GM12878 (cell line): ENCODE results near the gene ZNF142. TPM values are rescaled to one million over a fixed set of nuclear protein-coding genes. Genes with fewer than 3 reads are reported as not detected.

ENCODE experiments used
- ATF2 ChIP-seq: IDR thresholded peaks from 2 replicates; pipeline ENCODE4 v1.6.1; 2012; ENCODE audit warnings: low read length, inconsistent platforms
- BMI1 ChIP-seq: fragments of 450-650 bp; IDR thresholded peaks from 2 replicates; pipeline ENCODE4 v1.6.1; 2016; ENCODE audit warnings: mild to moderate bottlenecking, moderate library complexity, borderline replicate concordance
- CBX3 ChIP-seq: fragments of 200-600 bp; sonication (generic); IDR thresholded peaks from 2 replicates; pipeline ENCODE4 v1.6.1; 2016; ENCODE audit warnings: low read depth, borderline replicate concordance
- CREM ChIP-seq: IDR thresholded peaks from 2 replicates; pipeline ENCODE4 v1.6.1; 2014; ENCODE audit warnings: antibody characterized with exemption, low read depth
- GABPA ChIP-seq: IDR thresholded peaks from 2 replicates; pipeline ENCODE4 v1.6.1; 2014; ENCODE audit warnings: antibody characterized with exemption, low read depth, mild to moderate bottlenecking, inconsistent platforms
- KAT2A ChIP-seq: conservative IDR thresholded peaks from 2 replicates; pipeline ENCODE4 v1.6.1; 2011; ENCODE audit warnings: low read depth, low read length; ENCODE audit not compliant: control insufficient read depth
- MTA3 ChIP-seq: IDR thresholded peaks from 2 replicates; pipeline ENCODE4 v1.6.1; 2012; ENCODE audit warnings: low read length, inconsistent platforms, borderline replicate concordance
- SMC3 ChIP-seq: IDR thresholded peaks from 2 replicates; pipeline ENCODE4 v1.6.1; 2011; ENCODE audit warnings: low read length, improper control_type of control experiment, borderline replicate concordance
- YBX1 ChIP-seq: fragments of 450-650 bp; IDR thresholded peaks from 2 replicates; pipeline ENCODE4 v1.6.1; 2016; ENCODE audit warnings: antibody characterized with exemption
- ZNF384 ChIP-seq: IDR thresholded peaks from 2 replicates; pipeline ENCODE4 v1.6.1; 2012; ENCODE audit warnings: low read depth, mild to moderate bottlenecking, low read length, improper control_type of control experiment, borderline replicate concordance
- ZNF622 ChIP-seq: fragments of 450-650 bp; IDR thresholded peaks from 2 replicates; pipeline ENCODE4 v1.6.1; 2017; ENCODE audit warnings: mild to moderate bottlenecking, inconsistent platforms
- polyA plus RNA-seq, 11 experiments: library from polyadenylated mRNA; depleted of rRNA in 4 of 11; unstranded in 6 of 11; stranded (reverse) in 5 of 11; fragments of >200 nt; fragmentation: Nextera tagmentation in 4 of 11; fragmentation: Illumina TruSeq in 1 of 11; extraction: Ambion mirVana in 4 of 11; extraction: Trizol in 1 of 11; gene quantifications; 1 replicate in 1 of 11; 2 replicates in 10 of 11; pipeline versions ENCODE4 v1.2.1 to v1.2.3, GENCODE V29; 2011 to 2016; ENCODE audit warnings: inconsistent platforms in 2 of 11, missing spikeins in 2 of 11, low read depth in 1 of 11
- total RNA-seq, 4 experiments: library from RNA; depleted of rRNA in 3 of 4; stranded (reverse); fragments of >200 nt in 3 of 4; fragmentation: Illumina TruSeq in 1 of 4; extraction: Trizol in 1 of 4; gene quantifications; 2 replicates each; pipeline versions ENCODE4 v1.2.1 to v1.2.3, GENCODE V29; 2013 to 2021
- TF ChIP-seq, protein P1 (sequence below): fragments of 450-650 bp; formaldehyde crosslinking; IDR thresholded peaks from 2 replicates; pipeline ENCODE4 v1.4.0; 2020; ENCODE audit warnings: mild to moderate bottlenecking, moderate library complexity

Gene ZNF142
- total and polyA plus RNA-seq, 10 of the 15 experiments (the other 5 are each of a cell fraction or from before 2014, with no cell fraction given): 1.3 to 40.9 (median 15.0) TPM

DNA sequence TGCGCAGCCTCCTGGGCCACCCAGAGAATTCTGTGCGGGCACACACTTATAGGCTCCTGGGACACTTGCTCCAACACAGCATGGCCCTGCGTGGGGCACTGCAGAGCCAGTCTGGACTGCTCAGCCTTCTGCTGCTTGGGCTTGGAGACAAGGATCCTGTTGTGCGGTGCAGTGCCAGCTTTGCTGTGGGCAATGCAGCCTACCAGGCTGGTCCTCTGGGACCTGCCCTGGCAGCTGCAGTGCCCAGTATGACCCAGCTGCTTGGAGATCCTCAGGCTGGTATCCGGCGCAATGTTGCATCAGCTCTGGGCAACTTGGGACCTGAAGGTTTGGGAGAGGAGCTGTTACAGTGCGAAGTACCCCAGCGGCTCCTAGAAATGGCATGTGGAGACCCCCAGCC is 39.5 kb upstream of the ZNF142 start (continued):
- TF ChIP-seq, protein P1, sequence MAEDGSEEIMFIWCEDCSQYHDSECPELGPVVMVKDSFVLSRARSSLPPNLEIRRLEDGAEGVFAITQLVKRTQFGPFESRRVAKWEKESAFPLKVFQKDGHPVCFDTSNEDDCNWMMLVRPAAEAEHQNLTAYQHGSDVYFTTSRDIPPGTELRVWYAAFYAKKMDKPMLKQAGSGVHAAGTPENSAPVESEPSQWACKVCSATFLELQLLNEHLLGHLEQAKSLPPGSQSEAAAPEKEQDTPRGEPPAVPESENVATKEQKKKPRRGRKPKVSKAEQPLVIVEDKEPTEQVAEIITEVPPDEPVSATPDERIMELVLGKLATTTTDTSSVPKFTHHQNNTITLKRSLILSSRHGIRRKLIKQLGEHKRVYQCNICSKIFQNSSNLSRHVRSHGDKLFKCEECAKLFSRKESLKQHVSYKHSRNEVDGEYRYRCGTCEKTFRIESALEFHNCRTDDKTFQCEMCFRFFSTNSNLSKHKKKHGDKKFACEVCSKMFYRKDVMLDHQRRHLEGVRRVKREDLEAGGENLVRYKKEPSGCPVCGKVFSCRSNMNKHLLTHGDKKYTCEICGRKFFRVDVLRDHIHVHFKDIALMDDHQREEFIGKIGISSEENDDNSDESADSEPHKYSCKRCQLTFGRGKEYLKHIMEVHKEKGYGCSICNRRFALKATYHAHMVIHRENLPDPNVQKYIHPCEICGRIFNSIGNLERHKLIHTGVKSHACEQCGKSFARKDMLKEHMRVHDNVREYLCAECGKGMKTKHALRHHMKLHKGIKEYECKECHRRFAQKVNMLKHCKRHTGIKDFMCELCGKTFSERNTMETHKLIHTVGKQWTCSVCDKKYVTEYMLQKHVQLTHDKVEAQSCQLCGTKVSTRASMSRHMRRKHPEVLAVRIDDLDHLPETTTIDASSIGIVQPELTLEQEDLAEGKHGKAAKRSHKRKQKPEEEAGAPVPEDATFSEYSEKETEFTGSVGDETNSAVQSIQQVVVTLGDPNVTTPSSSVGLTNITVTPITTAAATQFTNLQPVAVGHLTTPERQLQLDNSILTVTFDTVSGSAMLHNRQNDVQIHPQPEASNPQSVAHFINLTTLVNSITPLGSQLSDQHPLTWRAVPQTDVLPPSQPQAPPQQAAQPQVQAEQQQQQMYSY: no peak
- TF ChIP-seq SMC3: no peak
- TF ChIP-seq ZNF384: no peak
- no peak for TF ChIP-seq CREM
- TF ChIP-seq ZNF622: no peak
- no peak for TF ChIP-seq KAT2A
- TF ChIP-seq MTA3: no peak
- TF ChIP-seq YBX1: no peak
- no peak for TF ChIP-seq CBX3
- no peak for TF ChIP-seq GABPA
- no peak for TF ChIP-seq BMI1
- TF ChIP-seq ATF2: no peak
